Measurements from ENCODE around the gene ZNF827.

The ZNF827 gene

DNA sequence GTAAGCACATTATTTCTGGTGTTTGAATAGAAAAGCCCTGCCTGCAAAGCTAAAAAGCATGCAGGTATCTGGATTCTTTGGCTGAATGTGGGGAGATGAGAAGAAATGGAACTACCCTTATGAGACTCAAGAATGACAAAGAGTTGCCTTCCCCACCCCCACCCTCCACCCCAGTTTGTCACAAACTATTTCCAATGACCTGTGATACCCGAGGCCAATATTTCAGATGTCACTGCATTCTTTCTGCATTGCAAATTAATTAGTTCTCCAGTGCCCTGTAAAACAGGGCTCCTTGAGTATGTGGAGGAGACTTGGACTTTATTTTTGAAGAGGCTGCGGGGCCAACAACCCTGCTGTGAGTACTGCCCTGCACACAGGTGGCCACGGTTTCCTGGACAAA, 116.4 kb downstream of the ZNF827 start:
- DNase-seq, result no peak

DNA sequence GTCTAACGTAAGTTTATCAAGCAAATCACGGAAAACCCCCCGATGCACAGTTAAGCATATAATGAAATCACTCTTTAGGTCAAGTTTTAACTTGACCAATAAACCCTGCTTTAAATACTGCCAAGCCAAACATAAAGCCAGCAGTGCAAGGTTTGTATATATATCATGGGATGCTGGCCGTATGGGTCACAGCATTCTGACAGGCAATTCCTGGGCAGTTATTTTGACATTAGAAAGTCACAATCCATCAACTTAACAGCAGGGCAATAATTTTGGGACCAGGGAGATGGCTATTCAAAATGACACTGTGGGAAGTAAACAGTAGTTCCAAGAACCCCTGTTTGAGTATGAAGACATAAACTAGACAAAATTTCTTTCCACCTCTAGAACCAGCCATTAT, 116.9 kb downstream of the ZNF827 start:
- DNase-seq, result no peak

DNA sequence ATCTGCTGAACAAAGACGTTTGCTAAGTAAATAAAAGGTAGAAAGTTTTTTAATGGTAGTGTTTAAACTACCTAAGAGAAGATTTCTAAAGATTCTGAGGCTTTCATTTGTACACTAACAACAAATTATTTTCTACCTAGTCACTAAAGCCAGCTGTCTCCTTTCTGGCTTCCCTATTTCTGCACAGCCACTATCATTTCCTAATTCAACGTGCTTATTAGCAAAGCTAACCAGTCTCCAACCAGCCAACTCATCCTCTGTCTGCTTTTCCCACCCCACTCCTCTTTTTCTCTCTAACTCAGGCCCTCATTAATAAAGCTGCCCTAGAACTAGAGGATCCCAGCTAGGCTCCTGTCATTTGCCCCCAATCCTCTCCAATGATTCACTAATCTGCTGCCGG, 118.2 kb downstream of the ZNF827 start:
- DNase-seq, result no peak

DNA sequence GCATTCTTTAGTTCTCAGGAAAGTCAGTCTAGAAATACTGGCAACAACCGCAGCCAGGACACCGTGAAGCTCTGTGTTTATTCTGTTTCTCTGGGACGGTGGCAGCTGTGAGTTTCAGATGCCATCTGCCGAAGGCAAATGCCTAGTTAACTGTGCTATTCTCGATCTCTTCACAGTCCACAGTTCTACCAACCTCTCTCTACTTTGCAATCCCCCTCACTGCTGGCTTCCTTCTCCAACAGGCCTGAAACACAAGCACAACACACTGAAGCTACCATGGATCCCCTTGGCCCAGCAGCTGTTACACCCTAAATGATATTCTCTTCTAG, 118.8 kb downstream of the ZNF827 start:
- no peak for DNase-seq

DNA sequence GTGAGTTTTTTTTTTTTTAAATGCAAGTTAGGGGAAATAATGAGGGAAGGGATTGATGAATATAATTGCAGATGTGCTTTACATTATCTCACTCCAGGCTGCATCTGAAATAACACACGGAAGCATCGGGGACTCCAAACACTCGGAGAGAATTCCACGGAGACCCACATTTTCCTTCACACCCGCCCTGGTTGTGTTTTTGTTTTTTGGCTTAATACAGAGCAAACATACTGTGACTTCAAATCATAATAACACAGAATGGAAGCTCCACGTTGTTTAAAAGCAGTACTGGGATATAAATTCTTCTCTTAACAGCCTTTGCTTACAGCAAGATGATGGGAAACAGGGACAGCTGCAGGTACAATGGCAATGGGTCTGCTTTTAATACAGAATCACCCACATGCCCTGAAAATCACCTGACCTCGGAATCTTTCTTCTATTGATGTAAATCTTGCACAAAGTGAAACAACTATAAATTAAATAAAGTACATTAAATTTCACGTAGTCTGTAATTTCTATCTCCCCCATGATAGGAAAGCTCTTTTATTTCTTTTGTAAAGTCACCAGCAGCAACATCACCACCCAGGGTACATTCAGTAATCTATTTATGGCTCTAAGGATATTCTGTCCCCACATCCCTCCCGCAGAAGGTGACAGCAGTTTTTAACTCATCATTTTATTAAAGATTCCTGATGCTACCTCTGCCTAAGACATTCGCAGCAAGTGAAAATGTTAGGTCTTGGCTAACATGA, 119.3 kb downstream of the ZNF827 start:
- DNase-seq, result no peak

DNA sequence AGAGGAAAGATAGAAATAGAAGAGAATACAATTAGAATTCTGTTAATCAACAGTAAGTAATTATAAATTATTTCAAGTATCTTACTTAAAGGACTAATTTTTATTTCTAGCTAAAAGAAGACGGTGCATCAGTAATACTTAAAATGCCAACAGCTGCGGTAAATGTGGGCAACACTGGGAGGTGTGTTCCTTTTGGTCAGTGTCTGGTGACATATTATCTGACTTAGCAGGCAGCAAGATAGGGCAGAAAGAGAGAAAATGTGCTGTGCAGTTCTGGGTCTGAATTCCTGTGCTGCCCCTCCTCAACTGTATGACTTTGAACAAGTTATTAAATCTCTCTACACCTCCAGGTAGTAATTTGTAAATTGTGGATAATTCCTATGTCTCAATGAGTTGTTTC, 120.6 kb downstream of the ZNF827 start:
- DNase-seq, result no peak

DNA sequence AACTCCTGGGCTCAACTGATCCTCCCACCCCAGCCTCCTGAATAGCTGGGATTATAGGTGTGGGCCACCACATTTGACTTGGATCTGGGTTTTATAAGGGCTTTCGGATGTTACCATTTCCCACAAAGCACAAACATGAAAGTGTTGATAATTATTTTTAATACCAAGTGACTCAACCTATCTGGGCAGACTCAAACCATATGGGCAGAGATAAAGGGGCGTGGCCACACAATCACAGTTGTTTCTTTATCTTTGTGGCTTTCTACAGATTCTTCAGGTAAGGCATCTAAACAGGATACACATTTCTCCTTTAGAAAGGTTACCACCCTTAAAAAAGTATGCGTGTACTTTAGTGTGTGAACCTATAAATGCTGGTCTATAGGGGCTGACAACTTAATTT, 122.5 kb downstream of the ZNF827 start:
- no peak for DNase-seq

DNA sequence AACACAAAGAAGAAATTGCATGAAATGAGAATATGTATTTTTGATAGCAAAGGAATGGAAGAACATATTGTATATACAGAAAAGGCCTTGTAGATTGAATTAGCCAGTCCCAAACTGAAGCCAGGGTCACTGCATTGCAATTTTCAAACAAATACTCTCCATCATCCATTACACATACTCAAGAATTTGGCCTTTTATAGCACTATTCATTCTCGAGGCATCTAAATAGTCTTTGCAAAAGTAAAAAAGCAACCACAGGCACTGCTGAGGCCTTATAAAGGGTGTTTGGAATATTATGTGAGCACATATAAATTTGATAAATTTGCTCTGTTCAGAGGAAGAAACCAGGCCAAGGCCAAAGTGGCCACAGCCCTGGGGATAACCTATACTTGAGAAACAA, 123.0 kb downstream of the ZNF827 start:
- DNase-seq, result no peak

DNA sequence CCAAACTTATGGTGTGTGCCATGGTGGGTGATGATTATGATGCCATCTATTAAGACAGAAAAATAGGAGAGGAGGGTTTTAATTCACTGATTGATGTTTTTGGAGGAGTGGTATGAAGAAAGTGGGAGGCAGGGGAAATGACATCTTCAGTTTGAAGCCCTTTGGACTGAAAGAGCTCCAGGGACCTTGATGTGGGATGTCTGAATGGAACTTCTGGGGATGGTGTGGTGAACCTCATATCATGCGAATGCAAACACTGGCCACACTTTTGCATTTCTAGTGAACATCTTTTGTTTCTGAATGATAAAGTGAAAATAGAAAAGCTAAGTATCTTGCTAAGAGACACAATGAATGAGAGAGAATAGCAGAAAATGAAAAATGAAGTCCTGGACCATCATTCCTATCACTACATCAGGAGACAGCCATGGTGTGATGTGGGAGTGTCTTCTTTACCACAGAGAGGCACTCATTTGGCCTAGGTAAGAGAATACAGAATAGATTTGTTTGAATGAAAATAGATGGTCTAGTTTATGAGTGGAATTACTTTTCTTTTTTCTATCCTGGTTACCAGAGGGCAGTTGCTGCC, 123.5 kb downstream of the ZNF827 start:
- DNase-seq, result no peak

DNA sequence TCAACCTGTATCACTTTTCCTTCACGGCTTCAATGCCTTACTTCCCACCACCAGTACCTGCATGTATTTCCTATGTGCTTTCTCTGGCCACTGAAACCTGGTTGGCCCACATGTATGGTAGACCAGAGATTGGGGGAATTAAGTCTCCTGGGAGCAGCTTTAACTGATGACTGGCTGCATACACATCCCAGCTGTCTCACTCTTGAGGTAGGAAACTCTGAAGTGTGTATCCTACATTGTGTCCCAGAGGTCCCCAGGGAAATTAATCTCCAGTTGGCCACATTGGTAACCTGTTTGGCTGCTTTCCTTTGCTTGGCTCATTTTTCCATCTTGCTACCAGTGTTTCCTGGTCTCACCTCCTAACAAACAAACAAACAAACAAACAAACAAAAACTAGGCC, 124.4 kb downstream of the ZNF827 start:
- DNase-seq, result no peak

DNA sequence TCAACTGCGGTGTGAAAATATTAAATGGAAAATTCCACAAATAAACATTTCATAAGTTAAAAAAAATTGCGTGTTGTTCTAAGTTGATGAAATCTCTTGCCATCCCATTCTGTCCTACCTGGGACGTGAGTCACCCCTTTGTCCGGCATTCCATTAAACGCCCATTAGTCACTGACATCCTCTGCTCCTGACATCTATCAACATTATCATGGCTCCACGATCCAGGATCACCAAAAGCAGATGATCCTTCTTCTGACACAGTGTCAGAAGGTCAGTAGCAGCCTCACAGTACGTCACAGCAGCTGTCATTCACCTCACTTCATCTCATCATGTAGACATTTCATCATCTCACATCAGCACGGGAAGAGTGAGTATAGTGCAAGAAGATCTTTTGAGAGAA, 125.7 kb downstream of the ZNF827 start:
- no peak for DNase-seq

DNA sequence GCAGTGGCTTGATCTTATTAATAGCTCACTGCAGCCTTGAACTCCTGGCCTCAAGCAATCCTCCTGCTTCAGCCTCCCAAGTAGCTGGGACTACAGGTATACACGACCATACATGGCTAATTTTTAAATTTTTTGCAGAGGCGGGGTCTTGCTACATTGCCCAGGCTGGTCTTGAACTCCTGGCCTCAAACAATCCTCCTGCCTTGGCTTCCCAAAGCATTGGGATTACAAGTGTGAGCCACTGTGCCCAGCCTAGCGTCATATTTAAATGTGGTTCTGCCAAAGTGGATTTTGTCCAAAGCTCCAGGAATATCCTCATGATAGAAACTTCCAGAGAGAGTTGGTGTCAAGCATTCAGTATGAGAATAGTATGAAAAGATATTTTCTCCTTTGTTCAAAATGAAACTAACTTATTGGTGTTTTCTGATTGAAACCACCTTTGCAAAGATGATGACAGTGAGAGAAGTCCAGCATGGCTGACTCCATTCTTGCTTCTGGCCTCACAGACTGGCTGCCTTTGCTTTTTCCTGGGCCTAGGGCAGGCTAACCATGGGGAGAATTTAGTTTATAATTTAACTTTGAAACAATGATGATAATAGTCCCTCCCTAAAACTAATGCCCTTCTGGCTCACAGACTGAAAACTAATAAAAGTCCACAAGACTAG, 129.6 kb downstream of the ZNF827 start:
- DNase-seq, result no peak

DNA sequence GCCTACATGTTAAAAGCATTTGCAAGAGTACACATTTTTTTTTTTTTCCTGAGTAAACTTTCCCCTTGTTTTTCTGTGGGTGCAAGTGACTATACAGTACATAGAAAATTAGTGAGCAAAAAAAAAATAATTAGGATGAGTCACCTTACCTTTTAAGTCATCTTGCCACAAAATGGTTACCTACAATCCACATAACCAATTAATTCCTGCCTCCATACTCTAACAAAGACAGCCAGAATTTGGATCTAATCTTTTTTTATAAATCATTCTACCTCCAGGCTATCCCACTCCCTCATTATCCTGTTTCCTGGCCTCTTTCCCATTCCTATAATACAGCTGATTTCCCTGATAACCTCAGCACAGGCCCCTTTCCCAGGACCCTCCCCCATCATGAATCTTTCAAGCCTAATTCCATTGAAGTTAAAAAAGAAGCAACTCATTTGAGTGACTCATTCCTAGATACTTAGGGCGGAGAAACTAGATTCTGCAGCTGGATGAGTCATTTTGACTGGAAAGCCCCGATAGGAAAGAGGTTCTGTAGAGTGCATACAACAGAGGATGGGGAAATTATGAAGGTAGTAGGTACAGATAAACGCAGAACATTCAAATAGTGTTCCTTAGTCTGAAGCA, 130.5 kb downstream of the ZNF827 start:
- peak; percentile 70 for DNase-seq

DNA sequence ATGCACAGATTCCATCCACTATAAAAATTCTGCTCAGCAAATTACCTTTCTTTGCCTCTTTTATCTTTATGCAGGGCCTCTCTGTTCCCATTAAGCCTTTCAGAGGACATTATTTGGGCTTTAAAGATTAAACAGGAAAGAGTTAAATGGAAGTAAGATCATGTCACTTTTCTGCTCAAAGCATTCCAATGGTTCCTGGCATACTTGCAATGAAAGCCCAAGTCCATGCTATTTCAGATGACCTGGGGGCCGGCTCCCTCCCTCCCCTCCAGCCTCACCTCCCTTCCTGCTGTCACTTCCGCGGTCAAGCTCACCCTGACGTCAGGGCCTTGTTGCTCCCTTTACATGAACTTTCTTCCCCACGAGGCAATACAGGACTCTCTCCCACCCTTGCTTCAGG, 133.1 kb downstream of the ZNF827 start:
- DNase-seq, result no peak

DNA sequence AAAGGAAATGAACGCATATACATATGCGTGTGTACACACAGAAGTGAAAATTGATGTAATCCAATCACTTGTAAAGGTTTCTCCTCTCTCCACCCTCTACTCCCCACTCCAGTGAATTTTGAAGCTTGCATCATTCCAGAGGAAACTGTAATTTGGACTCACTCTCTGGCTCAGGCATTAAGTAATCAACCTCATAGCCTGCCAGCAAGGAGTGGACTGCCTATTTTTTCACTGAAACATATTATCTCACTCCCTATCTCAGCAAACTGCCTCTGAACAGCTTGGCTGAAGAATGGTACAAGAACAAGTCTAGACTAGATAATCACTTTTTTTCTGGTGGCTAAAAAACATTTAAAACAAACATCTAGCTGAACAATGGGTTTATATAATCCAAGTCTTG, 134.5 kb downstream of the ZNF827 start:
- no peak for DNase-seq

DNA sequence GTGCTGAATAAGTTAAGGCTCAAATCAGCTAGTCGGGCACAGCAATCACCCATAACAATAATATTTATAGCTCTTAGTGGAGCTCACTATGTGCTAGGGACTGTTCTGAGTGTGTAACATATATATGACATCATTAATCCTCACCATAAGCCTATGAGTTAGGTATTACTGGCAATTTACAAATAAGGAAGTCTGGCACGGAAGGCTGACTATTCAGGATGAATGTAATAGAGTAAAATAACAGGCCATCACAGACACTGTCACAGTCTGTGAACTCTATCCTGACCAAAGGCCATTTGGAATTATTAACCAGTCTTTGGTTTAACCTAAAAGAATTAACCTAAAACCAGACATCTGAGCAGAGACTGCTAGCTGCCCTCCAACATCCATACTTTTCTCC, 139.4 kb downstream of the ZNF827 start:
- no peak for DNase-seq

DNA sequence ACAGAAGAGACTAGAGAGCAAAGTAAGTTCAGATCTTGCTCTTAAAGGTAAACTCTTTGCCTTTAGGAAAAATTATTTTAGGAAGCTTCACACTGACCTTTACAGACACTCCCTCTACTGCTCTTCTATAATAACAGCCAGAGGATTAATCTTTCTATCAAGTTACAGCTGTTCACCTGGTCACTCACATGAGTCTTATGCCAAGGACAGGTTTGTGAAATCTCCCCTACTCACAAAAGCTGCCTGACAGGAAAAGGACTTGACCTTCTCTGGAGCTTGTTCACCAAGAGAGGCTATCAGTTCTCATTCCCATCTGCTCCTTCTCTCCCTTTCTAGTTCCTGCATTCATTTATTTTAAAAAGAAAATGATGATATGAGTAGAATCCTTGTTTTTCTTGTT, 141.3 kb downstream of the ZNF827 start:
- no peak for DNase-seq

DNA sequence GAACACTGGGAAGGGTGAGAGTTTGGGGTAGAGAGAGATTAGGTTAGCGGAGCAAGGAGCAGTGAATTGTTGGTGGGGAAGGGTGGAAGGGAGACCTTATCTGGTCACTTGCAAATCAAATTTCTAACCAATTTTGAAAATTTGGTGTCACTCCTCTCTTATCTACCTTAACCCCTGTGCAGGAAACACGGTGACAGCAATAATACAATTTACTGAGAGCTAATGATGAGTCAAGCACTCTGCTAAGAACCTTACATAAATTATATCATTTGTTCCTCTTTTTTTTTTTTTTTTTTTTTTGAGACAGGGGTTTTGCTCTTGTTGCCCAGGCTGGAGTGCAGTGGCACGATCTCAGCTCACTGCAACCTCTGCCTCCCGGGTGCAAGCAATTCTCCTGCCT, 142.3 kb downstream of the ZNF827 start:
- no peak for DNase-seq

DNA sequence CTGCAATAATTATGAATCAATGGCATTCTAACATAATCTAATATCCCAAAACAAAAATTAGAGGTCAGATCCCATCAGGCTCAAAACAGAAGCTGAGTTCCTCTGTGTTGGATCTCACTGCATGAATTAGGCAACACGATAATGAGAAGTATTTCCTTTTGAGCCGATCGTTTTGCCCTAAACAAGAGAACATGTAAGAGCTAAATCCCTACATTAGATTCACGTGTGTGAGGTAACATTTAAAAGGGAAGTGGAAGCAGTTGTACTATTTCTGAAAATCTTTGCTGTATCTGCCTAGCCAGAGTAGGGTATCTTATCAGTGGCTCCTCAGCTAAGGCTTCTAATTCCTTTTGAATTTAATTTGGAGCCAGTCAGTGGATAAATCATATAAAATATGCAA, 143.1 kb downstream of the ZNF827 start:
- no peak for DNase-seq

DNA sequence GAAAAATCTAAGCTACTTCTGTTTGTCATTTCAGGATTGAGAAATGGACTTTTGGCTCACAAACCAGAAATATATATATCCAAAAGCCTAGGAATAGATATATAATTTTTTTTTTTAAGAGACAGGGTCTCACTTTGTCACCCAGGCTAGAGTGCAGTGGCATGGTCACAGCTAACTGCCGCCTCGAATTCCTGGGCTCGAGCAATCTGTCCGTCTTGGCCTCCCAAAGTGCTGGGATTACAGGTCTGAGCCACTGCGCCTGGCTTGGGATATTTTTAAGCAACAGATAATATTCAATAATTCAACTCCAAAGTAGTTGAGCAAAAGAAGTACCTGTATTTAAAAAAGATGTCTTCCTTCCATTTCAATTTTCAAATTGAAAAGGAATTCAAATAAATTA, 146.2 kb downstream of the ZNF827 start:
- no peak for DNase-seq

DNA sequence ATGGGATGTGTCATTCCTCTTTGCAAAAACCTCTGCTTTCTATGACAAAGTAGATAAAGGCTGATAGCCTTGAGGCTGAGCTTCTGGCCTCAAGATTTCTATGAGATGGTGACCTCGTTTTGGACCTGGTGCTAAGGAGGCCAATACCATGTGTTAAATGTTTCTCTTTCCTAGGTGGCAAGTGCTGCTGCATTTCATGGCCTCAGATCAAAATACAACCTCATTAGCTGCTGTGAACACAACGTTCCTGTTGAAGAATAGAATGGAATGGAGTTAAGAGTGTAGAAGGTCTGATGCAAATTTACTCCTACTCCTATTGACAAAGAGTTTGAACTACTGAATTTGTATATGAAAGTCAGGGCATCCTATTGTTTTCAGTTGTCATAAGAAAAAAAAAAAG, 146.6 kb downstream of the ZNF827 start:
- no peak for DNase-seq

DNA sequence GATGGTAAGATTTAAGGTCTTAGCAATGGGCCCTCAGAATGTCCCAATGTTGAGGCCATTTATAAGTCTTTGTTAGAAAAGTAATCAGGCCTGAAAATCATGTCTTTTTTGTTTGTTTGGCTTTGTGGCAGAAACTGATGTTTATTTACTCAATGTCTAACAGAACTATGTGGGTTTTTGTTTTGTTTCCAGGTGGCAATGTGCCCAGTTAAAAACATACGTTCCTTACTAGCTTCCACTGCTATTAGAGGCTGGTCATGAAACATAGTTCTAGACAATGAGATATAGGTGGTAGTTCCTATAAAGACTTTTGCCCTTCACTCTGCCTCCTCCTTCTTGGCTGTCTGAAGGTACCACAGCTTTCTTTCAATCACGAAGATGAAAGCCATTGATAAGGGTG, 149.9 kb downstream of the ZNF827 start:
- no peak for DNase-seq

DNA sequence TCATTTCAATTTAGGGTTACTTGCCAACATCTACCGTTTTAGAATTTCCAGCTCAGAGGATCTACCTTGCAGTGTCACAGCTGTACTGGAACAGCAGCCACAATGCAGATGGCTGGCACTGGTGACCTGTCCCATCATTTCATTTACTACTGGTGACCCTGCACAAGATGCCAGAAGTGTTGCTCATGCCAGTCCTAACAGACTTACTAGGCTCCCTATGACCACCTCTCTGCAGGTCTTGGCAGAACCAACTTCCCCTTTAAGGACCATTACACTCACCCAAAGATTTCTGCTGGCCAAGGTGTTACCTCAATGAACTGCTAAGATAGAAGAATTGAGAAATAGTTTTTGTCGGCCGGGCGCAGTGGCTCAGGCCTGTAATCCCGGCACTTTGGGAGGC, 151.8 kb downstream of the ZNF827 start:
- no peak for DNase-seq

DNA sequence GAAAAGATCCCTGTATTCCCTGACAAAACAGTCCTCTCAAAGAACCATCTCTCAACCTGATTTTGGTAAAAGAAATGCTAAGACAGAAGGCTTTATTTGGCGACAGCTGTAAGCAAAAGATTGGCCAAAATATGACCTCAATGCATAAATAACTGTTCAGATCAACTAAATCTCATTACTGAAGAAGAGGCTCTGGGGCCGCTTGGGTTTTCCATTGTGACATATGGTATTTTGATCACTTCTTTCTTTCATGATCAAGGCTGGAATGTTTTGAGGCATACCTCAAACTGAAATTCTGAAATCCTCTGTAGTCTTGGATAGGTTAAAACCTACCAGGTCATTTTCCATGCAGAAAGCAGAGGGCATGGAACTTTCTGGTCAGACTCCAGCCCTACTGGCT, 152.4 kb downstream of the ZNF827 start:
- DNase-seq, result no peak
